Activated T-cell treated with anti-CD3 and anti-CD28 coated beads, Interleukin-2, amount 50 U/mL, for 1 hour (primary cell): ENCODE data around the gene SSPN.

Experiments
- DNase-seq: peaks from one replicate; pipeline ENCODE4 v3.0.0-alpha.2; 2020

The SSPN gene, protein sequence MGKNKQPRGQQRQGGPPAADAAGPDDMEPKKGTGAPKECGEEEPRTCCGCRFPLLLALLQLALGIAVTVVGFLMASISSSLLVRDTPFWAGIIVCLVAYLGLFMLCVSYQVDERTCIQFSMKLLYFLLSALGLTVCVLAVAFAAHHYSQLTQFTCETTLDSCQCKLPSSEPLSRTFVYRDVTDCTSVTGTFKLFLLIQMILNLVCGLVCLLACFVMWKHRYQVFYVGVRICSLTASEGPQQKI

GRCh38 chr12:26195250-26195640, at the start of gene SSPN:
TSS of gene SSPN (plus strand) at chr12:26195573. CDS start at chr12:26195673, 100 bp downstream.
- DNase-seq, result no peak

GRCh38 chr12:26148291-26148690, 47.1 kb upstream of the SSPN start:
- DNase-seq, result no peak

GRCh38 chr12:26149968-26150500, 45.3 kb upstream of the SSPN start:
- no peak for DNase-seq

DNA sequence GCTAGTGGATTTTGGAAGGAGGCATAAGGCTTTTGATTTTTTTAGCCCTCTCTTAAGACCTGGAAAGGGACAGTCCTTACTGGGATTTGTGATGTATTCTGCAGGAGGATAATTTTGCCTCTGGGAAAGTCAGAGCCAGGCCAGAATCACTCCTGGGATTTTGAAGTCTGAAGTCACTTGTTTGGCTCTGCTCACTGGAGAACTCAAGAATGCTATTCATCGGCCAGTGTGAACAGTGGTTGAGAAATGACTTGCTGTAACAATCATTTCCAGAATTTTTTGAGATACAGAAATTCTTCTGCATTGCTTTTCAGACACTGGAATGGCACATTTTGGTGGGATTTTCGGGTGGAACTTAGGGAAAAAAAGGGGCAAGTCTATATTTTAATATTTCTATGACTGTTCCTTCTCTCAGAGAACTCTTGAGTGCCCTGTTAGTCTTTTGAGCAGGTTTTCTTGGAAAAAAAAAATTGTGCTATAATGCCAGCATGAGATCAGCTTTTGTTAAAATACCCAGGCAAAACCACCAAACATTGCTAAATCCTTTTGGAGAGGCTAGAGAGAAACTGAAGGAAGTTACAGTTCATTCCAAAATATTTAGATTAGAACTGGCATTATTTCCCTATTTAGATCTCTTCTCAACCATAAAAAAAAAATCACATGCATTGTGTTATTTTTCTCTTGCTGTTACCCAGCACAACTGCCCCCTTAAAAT, 44.5 kb upstream of the SSPN start:
- no peak for DNase-seq

DNA sequence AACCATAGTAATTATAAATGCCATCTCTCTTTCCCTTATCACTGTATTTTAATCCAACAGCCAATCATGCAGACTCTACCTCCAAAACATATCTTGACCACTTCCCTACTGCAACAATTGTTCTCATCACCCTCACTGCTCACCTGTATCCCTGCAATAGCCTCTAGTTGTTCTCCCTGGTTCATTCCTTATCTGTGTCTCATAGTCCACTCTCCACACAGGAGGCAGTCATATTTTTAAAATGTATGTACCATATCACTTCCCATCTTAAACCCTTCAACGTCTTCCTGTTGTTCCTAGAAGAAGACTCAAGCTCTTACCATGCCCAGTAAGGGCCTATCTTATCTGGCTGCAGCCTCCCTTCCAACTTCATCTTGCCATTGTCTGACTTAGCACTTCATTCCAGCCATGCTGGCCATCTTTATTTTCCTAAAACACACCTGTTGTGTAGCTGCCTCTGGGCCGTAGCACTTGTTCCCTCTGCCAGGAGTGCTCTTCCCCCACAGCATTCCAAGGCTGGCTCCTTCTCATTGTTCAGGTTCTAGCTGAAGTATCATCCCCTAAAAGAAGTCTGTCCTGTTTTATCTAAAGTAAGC, 42.8 kb upstream of the SSPN start:
- DNase-seq, result no peak

DNA sequence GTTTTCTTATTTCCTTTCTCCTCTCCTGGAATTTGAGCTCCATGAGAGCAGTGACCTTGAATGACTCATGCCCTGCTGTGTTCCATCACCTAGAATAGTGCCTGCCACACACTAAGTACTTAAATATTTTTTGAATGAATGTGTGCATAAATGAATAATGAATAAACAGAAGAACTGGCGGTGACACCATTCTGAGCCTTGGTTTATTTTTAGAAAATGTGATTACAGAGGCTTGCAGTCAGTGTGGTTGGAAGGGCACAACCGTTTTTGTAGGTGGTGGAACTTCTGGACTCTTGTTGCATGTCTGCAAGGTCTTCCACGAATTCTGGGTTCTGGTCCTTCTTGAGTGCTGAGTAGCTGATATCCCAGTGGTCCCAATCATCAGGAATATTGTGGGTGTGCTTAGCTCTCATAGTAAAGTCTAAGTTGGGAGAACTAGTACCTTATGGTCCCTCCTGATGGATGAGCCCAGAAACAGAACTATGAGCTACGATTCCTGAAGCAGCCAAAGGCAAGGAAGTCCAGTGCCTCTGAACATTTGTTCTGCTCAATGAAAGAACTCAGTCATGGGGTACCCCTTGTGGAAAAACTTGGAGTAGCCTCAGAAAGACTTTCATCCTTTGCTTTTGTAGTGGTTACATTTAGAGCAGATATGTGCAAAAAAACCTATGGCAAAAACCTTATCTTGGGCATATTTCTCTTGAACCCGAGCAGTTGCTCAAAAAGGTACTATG, 41.8 kb upstream of the SSPN start:
- no peak for DNase-seq

DNA sequence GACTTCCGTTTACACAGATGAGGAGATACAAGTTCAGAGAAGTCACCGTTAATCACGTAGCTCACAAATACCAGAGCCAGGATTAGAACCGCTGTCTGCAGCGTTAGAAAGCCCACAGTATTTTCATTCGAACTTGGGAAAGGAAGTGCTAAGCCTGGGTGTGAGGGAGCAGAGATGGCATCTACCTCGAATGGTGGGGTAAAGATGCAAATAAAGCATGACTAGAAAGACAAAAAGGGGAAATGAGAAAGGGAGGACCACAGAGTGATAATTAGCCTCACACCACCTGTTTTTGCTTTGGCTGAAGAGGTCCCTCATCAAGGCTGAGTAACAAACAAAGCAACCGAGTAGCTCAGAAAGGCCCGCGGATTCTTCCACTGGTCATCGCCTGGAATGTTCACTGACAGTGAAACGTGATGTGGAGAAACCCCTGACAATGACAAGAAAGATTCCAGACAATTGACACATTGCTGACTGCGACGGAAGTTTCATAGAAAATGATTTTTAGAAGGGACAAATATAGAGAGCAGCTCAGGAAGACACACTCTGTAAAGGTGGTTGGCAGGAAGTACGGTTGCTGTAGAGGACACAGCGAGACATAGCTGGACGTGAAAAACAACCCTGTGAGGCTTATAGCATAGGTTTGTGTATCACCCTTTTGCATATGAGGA, 39.0 kb upstream of the SSPN start:
- no peak for DNase-seq

DNA sequence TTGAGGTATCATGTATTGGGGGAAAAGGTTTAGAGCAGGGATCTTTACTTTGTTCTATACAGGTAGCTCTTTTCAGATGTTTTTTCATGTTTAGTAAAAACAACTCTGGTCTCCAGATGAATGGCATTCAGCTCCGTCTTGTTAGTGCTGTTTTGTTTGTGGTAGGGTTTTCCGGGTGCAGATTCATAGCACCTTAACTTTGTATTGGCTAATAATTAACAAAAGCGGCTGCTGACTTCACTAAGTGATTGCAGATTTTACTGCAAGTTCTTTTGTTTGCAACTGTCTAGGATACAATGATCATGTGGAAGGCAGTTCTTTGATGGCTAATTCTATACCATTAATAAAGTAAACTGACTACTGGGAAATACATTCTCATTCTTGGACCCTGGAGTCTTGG, 38.4 kb upstream of the SSPN start:
- DNase-seq, result no peak

DNA sequence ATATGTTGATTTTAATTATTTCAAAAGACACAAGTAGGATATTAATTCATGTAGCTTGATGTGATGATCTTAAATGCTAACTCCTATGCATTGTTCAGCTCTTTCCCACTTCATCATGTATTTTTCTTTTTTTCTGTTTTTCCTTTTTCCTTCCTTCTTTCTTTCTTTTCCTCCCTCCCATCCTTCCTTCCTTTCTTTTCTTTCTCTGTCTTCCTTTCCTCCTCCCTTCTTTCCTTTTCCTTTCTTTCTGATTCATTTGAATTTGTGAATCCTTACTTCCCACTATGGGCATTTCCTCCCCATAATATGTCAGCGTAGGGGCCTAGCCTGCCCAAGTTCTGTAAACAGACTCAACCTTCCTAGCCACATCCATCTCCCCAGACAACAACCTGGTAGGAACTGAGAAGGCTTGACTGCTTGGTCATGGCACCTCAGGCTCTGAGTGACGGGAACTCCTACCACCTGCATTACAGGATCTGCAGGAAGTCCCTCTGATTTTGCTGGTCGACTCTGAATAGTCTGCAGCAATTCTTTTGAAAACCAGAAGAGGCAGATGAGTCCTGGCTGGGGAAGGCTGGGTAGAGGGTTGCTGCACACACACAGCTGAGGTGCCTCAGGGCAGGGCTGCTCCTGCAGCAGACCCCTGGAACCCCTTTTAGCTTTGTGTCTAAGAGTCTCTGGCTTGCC, 37.2 kb upstream of the SSPN start:
- DNase-seq, result no peak

DNA sequence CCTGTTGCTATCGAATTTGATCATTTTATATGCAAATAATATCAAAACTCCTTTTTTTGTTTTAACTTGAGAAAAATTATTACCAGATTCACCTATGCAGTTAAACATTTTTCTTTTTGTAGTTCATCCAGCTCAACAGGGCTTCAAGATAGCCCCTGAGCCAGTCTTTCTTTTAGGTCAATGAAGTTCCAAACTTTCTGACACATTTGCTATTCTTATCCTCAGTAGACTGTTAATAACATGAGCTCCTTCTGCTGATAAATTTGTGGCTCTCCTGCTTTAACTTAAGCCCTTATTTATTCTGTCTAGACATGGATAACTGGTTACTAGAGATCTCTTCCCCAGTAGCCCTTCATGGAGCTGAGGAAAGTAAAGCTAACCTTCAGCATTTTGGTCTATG, 33.2 kb upstream of the SSPN start:
- DNase-seq, result no peak

DNA sequence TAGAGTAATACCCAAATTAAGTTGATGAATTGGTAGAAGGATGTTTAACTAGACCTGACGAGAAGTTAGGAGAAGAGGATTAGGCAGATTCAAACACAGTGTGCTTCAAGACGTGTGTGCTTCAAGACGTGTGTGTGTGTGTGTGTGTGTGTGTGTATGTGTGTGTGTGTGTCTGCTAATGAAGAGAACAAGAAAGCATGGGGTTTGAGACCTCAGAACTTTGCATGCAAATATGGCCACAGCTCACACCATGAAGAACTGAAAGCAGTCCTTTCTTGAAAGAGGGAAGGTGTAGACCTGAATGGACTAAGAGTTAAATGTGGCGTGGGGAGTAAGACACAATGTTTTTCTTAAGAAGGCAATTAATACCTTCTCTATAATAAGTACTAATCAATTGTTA, 32.5 kb upstream of the SSPN start:
- no peak for DNase-seq

GRCh38 chr12:26164118-26164517, 31.3 kb upstream of the SSPN start:
- DNase-seq, result no peak

- DNase-seq, result no peak
Measured at GRCh38 chr12:26172013-26172412, 23.4 kb upstream of the SSPN start.

- DNase-seq, result no peak
Measured at GRCh38 chr12:26172539-26172938, 22.8 kb upstream of the SSPN start.

- DNase-seq, result no peak
Measured at GRCh38 chr12:26172946-26173552, 22.3 kb upstream of the SSPN start.

GRCh38 chr12:26176725-26177124, 18.6 kb upstream of the SSPN start:
- DNase-seq, result no peak

- DNase-seq, result no peak
Measured at GRCh38 chr12:26177283-26177682, 18.1 kb upstream of the SSPN start.

- no peak for DNase-seq
Measured at GRCh38 chr12:26179826-26180225, 15.5 kb upstream of the SSPN start.

DNA sequence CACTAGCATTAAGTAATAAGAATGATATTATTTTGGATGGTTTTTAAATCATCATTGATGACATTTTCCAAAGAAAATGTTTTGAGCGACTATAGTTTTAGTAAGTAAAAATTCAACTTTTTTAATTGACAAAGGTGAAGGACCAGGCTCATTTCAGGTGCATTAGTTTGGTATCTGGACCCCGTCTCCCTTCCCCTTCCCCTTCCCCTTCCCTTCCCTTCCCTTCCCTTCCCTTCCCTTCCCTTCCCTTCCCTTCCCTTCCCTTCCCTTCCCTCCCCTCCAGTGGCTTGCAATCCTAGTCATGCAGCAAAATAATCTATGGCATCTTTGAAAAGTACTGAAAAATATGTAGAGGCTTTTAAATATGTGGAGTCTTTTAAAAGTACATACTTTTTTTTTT, 13.0 kb upstream of the SSPN start:
- no peak for DNase-seq

- no peak for DNase-seq
Measured at GRCh38 chr12:26185532-26186320, 9.6 kb upstream of the SSPN start.
